Measurements from ENCODE around the gene AGL. TPM values are rescaled to one million over a fixed set of nuclear protein-coding genes. Genes with fewer than 3 reads are reported as not detected.
A peak's percentile ranks its signal among the peaks of the same experiment; 100 is the strongest.
"Not testable (repeated sequence)": the region's sequence is repeated elsewhere in the genome, so short reads cannot be mapped to it uniquely, and the experiment has no call there.

AGL gene
- total and polyA plus RNA-seq, 2 experiments from 2014 or later, result 26.6 to 39.5 TPM

DNA sequence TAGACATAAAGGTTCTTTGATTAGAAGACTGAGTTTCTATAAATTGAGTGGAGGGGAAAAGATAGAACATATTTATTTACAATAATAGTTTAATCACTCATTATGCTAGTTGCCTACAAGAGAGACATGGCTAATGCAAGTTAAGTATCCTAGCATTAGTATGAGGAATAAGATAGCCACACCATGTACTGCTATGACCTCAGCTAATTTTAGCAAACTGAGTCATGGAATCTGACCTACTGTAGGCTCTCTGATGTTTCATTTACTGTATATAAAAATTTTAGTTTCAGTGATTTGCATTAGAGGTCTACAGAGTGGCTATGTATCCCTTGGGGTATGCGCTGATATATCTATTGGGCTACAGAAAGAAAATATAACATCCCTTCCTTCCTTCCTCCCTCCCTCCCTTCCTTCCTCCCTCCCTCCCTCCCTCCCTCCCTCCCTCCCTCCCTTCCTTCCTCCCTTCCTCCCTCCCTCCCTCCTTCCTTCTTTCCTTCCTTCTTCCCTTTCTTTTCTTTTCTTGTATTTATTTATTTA, 5.8 kb downstream of the AGL start:
- H3K27ac ChIP-seq, result no peak overlapping the region
- no peaks in the 10 kb centered on the region for H3K27me3 ChIP-seq
- H3K9me3 ChIP-seq (ENCODE audit: low read depth), result no peaks in the 10 kb centered on the region
- H3K4me1 ChIP-seq (ENCODE audit: low read depth), result peaks cover 7% of the 10 kb centered on the region
- no peak for DNase-seq (ENCODE audit: low read depth in 1 of 2, low spot score in 1 of 2)
- H3K4me3 ChIP-seq, result no peak overlapping the region
- H3K36me3 ChIP-seq, result peaks cover 17% of the 10 kb centered on the region
- TF ChIP-seq, protein P1, sequence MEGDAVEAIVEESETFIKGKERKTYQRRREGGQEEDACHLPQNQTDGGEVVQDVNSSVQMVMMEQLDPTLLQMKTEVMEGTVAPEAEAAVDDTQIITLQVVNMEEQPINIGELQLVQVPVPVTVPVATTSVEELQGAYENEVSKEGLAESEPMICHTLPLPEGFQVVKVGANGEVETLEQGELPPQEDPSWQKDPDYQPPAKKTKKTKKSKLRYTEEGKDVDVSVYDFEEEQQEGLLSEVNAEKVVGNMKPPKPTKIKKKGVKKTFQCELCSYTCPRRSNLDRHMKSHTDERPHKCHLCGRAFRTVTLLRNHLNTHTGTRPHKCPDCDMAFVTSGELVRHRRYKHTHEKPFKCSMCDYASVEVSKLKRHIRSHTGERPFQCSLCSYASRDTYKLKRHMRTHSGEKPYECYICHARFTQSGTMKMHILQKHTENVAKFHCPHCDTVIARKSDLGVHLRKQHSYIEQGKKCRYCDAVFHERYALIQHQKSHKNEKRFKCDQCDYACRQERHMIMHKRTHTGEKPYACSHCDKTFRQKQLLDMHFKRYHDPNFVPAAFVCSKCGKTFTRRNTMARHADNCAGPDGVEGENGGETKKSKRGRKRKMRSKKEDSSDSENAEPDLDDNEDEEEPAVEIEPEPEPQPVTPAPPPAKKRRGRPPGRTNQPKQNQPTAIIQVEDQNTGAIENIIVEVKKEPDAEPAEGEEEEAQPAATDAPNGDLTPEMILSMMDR (IDR thresholded peaks at IDR 0.05; ENCODE audit: low read depth, low read length), result no peak

DNA sequence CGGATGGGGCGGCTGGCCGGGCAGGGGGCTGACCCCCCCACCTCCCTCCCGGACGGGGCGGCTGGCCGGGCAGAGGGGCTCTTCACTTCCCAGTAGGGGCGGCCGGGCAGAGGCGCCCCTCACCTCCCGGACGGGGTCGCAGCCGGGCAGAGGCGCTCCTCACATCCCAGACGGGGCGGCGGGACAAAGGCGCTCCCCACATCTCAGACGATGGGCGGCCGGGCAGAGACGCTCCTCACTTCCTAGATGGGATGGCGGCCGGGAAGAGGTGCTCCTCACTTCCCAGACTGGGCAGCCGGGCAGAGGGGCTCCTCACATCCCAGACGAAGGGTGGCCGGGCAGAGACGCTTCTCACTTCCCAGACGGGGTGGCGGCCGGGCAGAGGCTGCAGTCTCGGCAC, 6.9 kb downstream of the AGL start:
- DNase-seq (ENCODE audit: low read depth in 1 of 2, low spot score in 1 of 2); H3K27ac ChIP-seq; H3K4me1 ChIP-seq (ENCODE audit: low read depth); H3K4me3 ChIP-seq; H3K27me3 ChIP-seq; H3K9me3 ChIP-seq (ENCODE audit: low read depth): not testable (repeated sequence)
- H3K36me3 ChIP-seq, result peaks cover 26% of the 10 kb centered on the region

DNA sequence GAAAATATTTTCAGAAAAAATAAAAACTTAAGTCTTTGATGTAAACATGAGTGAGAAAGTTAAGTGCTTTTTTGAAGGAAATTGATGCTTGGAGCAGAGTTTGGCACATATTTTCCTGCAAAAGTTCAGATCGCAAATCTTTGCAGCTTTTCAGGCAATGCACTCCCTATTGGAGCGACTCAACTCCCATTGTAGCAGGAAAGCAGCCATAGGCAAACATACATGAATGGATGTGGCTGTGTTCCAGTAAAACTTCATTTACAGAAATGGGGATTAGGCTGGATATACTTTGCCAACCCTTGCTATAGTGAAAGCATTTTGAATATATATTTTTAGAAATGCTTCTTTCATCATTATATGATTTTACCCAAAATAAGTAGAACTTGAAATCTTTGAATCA, 8.1 kb downstream of the AGL start:
- Histone ChIP-seq H3K36me3 (peaks cover 34% of the 10 kb centered on the region), H3K27ac (no peak overlapping the region), H3K4me1 (ENCODE audit: low read depth) (no peaks in the 10 kb centered on the region), H3K27me3 (no peaks in the 10 kb centered on the region), H3K9me3 (ENCODE audit: low read depth) (no peaks in the 10 kb centered on the region), H3K4me3 (no peak overlapping the region)
- no peak for DNase-seq (ENCODE audit: low read depth in 1 of 2, low spot score in 1 of 2)
- TF ChIP-seq, protein P1 (IDR thresholded peaks at IDR 0.05; ENCODE audit: low read depth, low read length), result no peak

DNA sequence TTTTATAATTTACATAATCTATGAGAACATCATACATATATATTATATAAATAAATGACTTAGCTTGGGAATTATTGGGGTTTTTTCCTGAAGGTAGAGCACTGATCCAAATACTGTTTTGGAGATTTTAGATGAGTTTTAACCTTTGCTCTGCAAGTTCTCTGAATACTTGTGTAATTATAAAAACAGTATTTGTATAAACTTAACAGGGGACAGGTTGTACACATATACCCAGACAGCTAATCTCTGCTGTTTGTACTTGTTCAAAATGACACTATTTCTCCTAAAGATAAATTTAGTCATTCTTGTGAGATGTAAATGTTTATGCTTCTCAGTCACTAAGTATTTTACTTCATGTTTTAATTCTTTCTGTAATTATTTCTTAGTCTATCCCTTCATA, 8.7 kb downstream of the AGL start:
- H3K27me3 ChIP-seq, result no peaks in the 10 kb centered on the region
- no peak overlapping the region for H3K27ac ChIP-seq
- H3K9me3 ChIP-seq (ENCODE audit: low read depth), result no peaks in the 10 kb centered on the region
- H3K4me1 ChIP-seq (ENCODE audit: low read depth), result no peaks in the 10 kb centered on the region
- no peak for DNase-seq (ENCODE audit: low read depth in 1 of 2, low spot score in 1 of 2)
- no peak overlapping the region for H3K4me3 ChIP-seq
- TF ChIP-seq, protein P1 (IDR thresholded peaks at IDR 0.05; ENCODE audit: low read depth, low read length), result no peak
- H3K36me3 ChIP-seq, result peaks cover 35% of the 10 kb centered on the region

DNA sequence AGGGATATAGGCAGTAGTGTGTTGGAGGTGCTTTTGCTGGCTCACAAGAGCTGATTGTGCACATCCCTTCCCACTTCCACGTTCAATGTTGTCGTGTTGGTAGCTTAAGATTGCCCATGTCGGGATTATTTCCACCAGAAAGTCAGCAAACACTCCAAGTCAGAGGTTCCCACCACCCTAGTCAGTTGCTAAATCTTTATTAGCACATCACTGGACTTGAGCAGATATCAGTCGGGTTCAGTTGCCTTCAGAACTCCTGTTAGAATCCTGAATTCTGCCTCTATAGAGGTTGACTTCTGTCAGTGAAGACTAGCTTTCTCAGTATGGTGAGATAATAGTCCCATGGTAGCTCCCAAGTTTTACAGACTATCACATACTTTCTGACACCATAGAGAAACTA, 10.5 kb downstream of the AGL start:
- H3K36me3 ChIP-seq, result peaks cover 42% of the 10 kb centered on the region
- no peaks in the 10 kb centered on the region for H3K4me1 ChIP-seq (ENCODE audit: low read depth)
- no peaks in the 10 kb centered on the region for H3K9me3 ChIP-seq (ENCODE audit: low read depth)
- DNase-seq (ENCODE audit: low read depth in 1 of 2, low spot score in 1 of 2), result no peak
- H3K27me3 ChIP-seq, result no peaks in the 10 kb centered on the region
- TF ChIP-seq, protein P1 (IDR thresholded peaks at IDR 0.05; ENCODE audit: low read depth, low read length), result no peak
- no peak overlapping the region for H3K4me3 ChIP-seq
- peak overlapping the region; percentile 4 for H3K27ac ChIP-seq

DNA sequence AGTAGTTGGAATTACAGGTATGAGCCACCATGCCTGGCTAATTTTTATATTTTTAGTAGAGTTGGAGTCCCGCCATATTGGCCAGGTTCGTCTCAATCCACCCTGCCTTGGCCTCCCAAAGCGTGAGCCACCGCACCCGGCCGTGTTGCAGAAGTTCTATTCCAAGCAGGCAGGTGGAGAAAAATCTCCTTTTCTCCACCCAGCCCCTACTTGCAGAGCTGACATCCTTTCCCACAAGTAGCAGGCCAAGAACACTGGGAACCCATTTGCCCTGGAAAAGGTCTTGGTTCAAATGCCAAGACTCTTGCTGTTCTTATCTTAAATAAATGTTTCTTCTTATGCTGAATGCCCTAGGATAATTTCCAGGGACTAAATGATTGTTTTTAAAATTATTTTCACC, 17.5 kb downstream of the AGL start:
- Histone ChIP-seq H3K36me3 (peaks cover 34% of the 10 kb centered on the region), H3K27ac (no peak overlapping the region), H3K27me3 (no peaks in the 10 kb centered on the region), H3K4me3 (no peak overlapping the region), H3K9me3 (ENCODE audit: low read depth) (no peaks in the 10 kb centered on the region), H3K4me1 (ENCODE audit: low read depth) (no peaks in the 10 kb centered on the region)
- DNase-seq (ENCODE audit: low read depth in 1 of 2, low spot score in 1 of 2), result no peak
- TF ChIP-seq, protein P1 (IDR thresholded peaks at IDR 0.05; ENCODE audit: low read depth, low read length), result no peak
